HG03159 (cell line): ENCODE data around the gene WHRN.

Experiments used
- ATAC-seq: cut with Tn5 transposase; IDR thresholded peaks from one replicate; pipeline ENCODE4 v1.9.1; 2021; ENCODE audit warnings: mild to moderate bottlenecking, moderate library complexity; ENCODE audit not compliant: unreplicated experiment

Gene WHRN

GRCh38 chr9:114450833-114451706 lies 54.2 kb downstream of the WHRN start:
- peak; percentile 56 for ATAC-seq

DNA sequence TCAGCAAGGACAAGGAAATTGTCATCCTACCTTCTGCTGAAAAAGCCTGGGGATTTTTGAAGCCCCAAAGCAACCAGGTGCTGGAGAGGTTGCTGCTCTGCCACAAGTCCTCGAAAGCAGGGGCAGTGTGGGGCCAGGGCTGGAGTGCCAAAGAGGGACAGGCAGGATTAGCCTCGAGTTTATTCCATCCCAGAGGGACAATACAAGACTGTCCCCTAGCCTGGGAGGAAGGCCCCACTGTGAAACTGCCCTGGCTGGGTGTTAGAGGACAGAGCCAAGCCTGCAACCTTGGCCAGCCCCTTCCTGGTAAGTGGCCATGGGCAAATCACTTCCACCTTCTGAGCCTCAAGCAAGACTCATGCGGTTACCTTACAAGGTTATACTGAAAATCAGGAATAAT lies 55.1 kb downstream of the WHRN start:
- ATAC-seq: no peak

DNA sequence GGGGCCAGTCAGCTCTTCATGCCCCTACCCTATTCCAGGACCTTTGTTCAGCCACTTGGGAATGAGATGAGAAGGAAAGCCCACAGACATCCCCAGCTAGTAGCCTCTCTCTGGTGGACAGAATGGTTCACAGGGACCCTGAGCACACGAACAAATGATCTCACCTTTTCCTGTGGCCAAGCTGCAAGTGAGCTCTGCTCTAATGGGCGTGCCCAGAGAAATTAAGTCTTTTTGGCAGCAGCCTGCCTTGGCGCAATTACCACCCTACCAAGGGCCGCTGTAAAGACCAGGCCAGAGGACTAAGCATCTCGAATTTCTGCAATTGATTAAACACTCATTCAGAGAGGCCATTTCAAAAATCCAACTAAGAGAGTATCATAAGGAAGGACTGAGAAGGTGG lies 56.0 kb downstream of the WHRN start:
- ATAC-seq: no peak

- ATAC-seq: no peak
Measured at GRCh38 chr9:114448706-114449105, 56.6 kb downstream of the WHRN start.

DNA sequence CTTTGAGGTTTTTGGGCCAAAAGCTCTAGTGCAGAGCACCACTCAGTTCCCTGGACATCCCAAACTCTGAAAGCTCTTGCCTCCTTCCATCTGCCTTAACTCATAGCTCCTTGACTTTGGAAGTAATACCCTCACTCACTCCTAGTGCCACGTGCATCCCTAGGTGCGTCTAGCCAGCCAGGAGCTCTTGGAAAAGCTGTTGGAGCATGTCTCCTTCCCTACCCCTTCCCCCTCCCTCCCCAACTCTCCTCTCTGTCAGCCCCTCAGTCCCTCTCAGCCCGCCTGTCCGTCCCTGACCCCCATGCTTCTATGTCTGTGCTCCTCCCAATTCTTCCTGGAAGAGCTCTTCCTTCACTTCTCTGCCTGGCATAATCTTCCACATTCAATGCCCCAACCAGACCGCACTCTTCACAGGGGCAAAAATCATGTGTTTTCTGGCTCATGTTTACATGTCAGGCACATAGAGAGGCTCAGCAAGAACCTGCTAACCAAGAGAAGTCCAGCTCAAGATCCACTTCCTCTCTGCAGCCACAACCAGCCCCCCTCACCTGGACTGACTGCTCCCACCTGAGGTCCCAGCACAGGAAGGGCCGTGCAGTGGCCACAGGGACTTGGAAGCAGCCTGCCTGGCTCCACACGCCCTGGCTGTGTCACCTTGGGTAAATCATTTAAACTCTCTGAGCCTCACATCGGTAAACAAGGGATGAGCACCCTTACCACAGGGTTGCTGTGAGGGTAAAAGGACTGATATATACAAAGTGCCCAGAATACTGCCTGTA lies 58.4 kb downstream of the WHRN start:
- no peak for ATAC-seq

DNA sequence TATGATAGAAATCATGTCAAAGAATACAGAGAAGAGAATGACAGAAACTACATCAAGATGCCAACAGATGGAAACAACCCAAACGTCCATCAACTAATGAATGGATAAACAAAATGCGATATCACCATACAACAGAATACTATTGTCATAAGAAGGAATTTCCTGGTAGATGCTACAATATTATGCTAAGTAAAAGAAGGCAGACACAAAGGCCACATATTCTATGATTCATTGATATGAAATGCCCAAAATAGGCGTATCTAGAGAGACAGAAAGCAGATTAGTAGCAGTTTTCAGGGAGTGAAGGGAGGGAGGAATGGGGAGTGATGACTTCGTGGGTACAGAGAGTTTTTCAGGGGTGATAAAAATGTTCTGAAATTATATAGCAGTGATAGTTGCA lies 59.2 kb downstream of the WHRN start:
- no peak for ATAC-seq

GRCh38 chr9:114445616-114446015 lies 59.7 kb downstream of the WHRN start:
- ATAC-seq: no peak

- no peak for ATAC-seq
Measured at GRCh38 chr9:114442022-114442421, 63.3 kb downstream of the WHRN start.

DNA sequence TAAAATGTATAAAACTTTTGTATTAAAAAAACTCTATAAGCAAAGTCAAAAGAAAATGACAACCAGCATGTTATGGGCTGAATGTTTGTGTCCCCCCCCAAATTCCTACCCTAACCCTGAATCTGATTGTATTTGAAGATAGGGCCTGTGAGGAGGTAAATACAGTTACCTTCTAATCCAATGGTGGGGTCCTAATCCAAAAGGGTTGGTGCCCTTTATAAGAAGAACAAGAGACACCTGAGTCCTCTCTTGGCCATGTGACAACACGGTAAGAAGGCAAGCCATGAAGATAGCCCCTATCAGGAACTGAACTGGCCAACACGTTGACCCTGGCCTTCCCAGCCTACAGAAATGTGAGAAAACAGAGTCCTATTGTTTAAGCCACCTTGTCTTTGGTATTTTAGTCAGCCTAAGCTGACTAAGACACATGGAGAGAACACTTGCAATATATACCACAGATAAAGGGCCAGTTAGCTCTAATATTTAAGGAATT lies 67.8 kb downstream of the WHRN start:
- ATAC-seq: no peak

DNA sequence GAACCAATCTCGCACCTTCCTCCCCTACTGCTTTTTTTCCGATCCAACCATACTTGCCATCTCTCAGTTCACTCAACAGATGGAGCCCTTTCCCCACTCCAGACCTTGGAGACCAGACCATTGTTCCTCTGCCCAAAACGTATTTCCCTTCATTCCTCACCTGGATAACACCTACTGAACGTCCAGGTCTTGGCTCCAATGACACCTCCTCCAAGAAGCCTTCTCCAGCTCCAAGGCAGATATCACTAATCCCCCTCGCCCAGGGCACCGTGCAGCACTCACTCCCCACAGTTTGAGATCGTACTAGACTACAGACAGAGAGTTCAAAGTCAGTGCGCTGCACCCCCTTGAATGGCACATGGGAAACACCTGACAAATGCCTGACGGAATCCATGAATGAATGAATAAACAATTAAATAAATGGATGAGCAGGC lies 70.4 kb downstream of the WHRN start:
- no peak for ATAC-seq

- ATAC-seq: no peak
Measured at GRCh38 chr9:114433720-114434255, 71.5 kb downstream of the WHRN start.

DNA sequence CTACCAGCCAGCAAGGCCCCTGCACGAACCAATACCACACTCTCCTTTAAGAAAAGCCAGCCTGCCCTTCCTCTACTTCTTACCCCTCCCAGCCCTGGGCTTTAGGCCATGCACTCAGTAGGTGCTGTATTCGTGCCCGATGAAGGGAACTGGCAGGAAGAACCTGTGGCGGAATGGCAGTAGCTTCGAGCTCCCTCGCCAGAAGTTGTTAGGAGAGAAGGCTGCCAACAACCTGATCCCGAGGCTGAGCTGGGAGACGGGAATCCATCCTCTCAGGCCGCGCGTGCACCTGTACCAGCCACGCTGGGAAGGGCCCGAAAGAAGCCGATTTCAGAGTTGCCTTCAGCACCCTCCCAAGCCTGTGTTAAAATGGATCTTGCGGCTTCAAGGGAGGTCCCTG lies 72.2 kb downstream of the WHRN start:
- no peak for ATAC-seq

- ATAC-seq: no peak
Measured at GRCh38 chr9:114432323-114433067, 72.8 kb downstream of the WHRN start.

- no peak for ATAC-seq
Measured at GRCh38 chr9:114431770-114432169, 73.5 kb downstream of the WHRN start.

GRCh38 chr9:114431003-114431402 lies 74.3 kb downstream of the WHRN start:
- no peak for ATAC-seq

GRCh38 chr9:114430457-114430856 lies 74.8 kb downstream of the WHRN start:
- no peak for ATAC-seq

DNA sequence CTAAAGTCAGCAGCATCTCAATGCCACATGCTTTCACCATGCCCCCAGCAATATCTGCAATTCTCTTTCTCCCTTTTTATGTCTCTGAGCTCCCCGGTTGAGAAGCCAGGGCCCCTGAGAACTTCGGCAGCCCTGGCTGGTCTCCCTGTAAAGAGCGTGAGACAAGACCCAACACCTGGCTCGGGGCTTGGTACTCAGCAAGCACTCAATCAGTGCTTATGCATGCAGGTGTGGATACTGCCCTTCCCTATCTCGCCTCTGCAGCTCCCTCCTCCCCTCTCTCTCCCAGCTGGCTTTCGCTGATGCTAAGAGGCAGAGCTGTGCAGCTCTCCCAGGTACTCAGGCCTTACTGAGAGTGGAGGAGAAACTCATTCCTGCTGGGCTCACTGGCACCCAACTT lies 75.8 kb downstream of the WHRN start:
- no peak for ATAC-seq

DNA sequence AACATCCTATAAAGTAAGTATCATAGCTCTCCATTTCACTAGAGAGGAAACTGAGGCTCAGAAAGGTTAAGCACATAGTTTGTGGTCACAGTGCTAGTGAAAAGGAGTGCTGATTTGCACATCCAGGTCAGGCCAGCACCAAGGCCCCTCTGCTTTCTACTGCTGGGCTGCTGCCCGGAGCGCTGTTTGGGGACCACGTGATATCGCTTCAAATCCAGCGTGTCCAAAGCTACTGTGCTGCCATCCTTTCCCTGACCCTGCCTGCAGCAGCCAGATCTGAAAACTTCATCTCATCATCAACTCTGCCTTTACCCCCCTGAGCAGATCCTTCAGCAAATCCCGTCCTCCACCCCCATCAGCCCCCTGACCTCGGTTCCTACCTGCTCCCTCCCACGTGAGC lies 76.8 kb downstream of the WHRN start:
- ATAC-seq: no peak

- ATAC-seq: no peak
Measured at GRCh38 chr9:114427644-114428043, 77.6 kb downstream of the WHRN start.

DNA sequence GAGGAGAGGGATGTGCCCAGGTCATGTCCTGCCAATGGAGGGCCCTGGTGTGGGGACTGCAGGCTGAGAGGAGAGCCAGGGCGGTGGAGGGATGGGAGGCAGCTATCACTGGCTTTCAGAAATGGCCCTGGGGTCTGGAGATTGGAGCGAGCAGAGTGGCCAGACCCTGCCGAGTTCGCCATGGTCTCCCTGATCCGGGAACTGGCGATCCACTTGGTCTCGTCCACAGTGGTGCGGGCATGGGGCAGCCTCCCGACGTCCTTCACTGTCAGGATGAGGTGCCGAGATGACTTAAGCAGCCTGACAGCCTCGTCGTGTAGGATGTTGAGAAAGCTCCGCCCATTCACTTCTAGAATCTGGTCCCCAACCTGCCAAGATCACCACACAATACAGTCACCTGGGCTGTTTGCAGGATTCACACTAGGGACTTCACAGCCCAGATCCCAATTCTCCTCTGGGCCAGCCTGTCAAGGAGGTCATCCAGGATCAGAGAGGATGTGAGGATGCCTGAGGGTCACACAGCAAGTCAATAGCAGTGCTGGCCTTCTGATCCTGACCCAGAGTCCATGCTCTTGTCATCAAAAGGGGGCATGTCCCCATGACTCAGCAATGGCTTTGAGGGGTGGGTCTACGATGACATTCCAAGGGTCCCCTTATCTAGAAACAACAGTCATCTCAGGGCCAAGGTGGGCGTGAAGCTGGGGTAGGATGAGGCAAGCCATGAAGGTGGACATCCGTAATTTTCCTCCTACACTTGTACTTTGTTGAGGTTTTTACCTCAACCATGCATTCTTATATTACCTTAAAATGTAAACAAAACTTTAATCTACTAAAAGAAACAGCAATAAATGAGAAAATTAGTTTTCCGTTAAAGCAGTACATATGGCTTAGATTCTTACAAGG lies 79.0 kb downstream of the WHRN start:
- no peak for ATAC-seq
